HG03025 (cell line): Measurements from ENCODE around the gene SLC28A1.

Experiments
- ATAC-seq: cut with Tn5 transposase; IDR thresholded peaks from one replicate; pipeline ENCODE4 v1.9.1; 2021; ENCODE audit warnings: mild to moderate bottlenecking, moderate library complexity; ENCODE audit not compliant: unreplicated experiment, low FRiP score

The SLC28A1 gene

DNA sequence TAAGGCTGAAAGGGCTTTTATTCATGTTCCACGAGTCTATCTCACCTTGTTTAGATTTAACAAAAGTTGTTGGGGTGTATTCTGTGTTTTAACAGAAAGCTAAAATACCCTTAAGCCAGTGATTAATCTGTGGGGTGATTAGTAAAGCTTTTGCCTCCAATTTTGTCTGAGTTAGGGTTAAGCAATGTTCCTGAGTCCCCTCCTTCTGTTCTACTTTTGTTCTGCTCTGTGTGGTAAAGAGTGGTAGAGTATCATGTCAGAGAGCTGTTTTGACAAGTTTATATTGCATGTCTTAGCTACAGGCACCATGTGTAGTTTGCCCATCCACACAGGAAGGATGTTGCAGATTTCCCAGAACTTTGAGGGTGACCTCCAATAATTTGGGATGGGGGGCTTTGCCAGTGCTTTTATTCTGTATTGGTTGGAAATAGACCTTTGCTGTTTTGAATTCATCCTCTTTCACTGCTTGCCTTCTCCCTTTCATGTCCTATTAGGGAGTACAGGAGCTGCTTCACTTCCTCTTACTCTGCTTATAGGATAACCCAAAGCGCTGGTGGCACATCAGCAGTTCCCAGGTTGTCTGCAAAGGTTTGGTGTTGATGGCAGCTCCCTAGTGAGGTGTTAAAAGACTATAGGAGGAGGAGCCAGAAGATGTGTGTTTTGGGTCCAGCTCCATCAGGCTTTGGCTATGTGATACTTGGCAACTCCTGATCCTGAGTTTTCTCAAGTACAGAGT is 104.6 kb downstream of the SLC28A1 start:
- no peak for ATAC-seq

DNA sequence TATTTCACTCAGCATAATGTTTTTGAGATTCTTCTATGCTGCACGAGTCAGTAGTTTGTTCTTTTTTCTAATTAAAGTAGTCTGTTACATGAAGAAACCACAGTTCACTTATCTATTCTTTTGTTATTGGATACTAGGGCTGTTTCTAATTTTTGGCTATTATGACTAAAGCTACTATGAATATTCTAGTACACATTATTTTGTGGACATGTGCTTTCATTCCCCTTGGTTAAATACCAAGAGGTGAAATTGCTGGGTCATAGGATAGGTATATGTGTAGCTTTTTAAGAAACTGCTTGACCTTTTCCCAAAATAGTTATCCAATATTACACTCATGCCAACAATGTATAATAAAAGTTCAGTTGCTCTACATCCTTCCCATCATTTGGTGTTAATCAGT is 106.0 kb downstream of the SLC28A1 start:
- no peak for ATAC-seq

DNA sequence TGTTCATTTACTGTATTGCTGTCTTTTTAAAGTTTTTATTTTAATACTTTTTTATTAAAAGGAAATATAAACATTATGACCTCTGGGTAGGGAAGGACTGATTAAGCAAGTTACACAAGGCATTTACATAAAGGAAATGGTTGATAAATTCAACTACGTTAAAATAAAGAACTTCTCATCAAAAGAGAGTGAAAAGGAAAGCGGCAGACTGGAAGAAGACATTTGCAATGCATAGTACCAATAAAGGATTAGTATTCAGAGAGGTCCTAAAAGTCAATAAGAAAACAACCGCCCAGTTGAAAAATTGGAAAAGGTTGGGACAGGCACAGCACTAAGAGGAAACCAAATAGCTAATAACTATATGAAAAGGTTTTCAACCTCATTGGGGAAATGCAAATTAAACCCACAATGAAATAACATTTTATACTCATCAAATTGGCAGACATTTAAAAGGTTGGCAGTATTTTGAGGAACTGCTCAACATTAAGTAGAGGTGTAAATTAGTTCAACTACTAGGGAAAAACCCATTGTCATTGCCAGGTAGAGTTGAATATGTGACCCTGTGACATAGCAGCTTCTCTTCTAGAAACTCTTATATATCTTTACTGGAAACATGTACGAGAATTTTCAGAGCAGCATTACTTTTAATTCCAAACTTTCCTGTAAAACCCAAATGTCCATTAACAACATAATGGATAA is 106.7 kb downstream of the SLC28A1 start:
- ATAC-seq = no peak

DNA sequence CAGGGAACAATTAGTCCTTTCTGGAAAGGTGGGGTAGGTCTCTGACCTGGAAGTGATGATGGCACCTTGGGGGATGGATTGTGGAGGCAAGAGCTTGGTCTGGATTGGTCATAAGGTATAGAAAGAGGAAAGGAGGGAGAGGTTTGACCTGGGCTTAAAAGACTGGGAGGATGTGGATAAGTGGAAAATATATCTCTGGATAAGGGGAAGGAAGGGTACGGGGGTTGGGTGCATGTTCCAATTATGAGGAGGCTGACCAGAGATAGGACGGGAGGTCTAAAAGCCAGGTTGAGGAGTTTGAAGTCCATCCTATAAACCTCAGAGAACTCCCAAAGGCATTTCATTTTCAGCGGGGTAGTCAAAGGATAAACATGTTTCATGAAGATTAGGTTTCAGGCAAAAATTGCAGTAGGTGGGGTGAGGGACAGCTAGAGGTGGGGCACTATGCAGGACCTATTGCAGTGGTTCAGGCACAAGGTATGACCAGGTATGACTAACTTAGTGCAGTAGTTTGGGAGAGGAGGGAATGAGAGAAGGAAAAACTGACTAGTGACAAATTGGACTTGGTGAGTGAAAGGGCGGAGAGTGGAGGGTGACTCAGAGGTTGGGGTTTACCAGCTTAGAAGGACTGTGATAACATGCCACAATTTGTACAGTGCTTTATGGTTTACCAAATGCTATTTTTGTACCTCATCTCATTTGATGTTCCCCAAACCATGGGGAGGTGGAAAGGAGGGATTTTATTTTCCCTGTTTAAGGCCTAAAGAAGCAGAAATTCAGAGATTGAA is 107.9 kb downstream of the SLC28A1 start:
- ATAC-seq = no peak
